Iris pigment epithelial cell (primary cell): ENCODE results near the gene EPB41L4A.

Experiments
- DNase-seq: peaks from one replicate; pipeline ENCODE4 v3.0.0-alpha.2; 2011; ENCODE audit warnings: low read depth

EPB41L4A gene

DNA sequence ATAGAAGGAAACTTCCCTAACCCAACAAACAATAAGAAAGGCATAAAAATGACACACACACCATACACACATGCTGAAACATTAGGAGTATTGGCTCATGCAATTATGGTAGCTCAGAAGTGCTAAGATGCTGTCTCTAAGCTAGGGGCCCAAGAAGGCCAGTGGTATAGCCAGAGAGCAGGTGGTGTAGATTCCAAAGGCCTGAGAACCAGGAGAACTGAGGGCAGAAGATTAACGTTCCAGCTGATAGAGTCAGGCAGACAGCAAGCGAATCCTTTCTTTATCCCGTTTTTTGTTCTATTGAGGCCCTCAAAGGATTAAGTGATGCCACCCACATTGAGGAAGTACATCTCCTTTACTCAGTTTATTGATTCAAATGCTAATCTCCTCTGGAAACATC, 262.9 kb downstream of the EPB41L4A start:
- no peak for DNase-seq

DNA sequence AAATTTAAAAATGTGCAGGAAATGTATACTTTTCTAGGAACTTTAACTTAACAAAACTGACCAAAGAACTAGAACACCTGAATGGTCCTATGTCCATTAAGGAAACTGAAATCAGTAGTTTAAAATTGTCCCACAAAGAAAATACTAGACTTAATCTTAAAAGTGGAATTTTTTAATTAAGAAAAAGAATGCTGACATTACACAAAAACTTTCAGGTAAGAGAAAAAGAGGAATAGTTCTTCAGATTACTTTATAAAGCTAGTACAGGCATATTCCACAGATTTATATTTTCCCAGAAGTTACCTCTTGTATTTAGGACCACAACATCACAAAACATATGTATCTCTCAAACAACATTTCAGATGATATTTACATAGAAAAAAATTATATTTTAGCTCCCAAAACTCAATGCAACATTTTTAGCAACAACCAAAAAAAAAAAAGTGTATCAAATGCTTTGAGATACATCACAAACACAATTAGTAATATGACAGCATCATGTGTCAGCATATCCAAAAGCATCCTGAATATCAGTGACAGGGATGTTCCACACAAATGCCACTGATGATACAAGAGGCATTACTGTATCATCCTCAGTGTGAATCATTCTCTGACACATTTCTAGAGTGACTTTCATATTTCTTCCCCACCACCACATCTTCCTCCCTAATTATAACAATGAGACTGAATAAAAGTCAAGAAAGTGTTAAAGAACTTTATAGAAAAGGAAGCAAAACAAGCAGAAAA, 264.0 kb downstream of the EPB41L4A start:
- DNase-seq: peak; percentile 39

DNA sequence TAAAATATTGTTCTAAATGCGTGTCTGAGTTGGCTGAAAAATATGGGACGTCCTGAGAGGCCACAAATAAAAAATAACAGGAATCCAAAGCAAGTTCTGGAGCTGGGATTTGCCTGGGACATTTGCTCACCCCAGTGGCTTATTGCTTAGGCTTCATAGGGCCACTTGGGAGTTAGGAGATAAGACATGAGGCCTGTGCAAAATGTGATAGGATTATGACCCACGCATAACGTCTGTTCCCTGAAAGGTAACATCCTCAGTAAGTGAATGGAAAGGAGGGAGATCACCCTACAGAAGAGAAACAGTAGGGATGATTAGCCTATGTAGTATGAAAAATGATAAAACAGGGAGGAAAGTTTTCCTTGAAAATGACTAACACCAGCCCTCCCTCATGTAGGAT, 269.4 kb downstream of the EPB41L4A start:
- DNase-seq: no peak

DNA sequence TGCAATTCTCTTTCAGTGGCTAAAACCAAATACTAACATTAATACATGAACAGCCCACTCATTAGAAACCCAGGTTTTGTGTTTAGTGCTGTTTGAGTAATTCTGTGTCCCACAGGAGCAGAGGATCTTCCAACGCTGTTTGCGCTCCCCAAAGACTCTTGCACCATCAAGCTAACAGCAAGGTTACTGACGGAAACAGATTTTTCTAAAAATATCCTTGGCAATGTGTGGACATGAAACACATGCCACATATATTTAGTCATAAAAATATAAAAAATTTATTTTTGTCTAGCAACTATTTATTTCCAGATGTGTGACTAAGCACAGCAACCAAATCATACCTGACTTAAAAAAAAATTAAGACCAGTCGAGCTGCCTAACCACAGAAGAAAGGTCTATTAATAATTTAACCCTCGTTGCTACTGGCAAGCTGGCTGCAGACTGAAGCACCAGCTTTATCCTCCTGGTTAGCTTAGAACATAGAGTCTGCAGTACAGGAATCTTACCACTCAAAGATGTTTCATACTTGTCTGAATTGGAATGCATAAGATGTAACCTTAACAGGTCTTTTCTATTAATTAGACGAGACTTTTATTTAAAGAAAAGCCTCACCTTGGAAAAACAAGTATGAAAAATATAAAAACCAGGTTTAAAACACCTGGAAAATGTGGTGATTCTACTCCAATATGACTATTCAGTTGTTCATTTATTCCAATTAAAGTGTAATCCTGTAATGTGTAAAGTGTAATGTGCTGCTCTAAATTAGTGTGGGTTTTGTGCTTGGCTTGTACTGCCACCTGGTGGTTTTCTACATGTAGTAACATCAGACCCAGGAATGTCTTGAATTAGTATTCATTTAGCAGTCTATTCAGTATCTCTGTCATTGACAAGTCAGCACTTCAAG, 272.5 kb downstream of the EPB41L4A start:
- peak; percentile 93 for DNase-seq

DNA sequence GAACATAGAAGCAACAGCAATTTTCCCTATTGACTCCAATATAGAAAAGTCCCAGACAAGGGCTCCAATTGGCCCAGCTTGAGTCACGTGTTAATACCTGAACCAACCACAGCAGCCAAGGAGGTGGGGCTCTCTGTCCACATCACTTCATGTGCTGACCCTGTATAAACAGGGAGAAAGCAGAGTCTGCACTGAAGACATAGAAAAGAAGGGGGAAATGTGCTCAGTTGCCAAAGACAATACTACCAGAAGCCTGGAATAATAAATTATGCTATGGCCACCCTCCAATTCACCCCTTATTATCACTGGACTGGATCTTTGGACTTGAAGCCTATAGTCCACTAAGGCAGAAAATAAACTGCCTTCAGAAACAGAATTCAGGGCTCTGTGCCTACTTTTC, 275.4 kb downstream of the EPB41L4A start:
- DNase-seq: peak; percentile 14

DNA sequence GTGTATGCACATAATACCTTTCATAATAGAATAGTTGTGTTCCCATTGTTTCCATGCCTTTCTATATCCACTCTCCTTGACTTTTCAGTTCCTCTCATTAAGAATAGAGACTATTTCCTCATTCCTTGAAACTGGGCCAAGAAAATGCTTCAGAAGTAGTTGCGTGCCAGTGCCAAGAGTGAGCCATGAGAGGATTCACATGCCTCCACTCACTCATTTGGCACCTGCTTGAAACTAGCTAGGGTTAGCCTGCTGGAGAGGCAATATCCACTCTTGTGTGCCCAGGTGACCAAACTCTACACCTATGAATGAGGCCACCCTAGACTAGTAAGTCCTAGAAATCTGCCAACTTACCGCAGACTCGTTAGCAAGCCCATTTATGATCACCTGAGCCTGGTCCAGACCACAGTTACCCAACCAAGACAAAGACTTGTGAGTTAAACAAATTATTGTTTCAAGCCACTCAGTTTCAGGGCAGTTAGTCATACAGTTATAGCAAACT, 276.3 kb downstream of the EPB41L4A start:
- peak; percentile 63 for DNase-seq

DNA sequence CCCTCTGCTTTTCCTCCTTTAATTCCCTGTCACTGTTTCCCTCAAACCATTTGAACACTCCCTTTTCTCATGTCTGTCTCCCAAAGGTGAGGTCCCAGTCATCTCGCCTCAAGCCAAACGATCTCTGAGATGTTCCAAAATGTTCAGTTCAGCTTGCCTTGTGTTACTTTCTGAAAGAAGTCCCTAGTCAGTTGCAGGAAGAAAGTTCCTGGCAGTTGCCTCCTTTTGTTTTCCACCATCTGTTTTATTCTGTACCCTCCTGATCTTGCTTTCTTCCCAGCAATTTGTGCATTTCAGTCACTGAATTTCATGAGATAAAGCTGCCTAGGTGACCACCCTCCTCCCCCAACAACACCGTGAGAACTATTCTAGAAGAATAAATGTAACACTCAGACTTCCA, 277.5 kb downstream of the EPB41L4A start:
- no peak for DNase-seq

DNA sequence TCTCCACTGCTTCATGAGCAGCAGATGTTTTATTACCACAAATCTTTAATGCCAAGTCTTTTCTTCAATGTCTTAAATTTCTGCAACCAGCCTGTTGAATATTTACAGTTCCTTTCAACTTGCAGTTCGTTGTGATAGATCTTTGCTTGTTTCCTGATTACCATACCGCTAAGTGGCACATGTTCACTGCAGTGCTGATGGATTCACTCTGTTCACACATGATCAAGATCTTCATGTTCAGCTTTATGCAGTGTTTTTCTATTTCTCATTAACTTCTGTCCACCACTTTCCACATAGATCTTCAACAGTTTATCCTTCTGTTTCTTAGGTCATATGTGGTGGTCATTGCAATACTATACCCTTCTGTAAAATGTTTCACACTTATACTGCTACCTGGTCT, 280.6 kb downstream of the EPB41L4A start:
- no peak for DNase-seq

DNA sequence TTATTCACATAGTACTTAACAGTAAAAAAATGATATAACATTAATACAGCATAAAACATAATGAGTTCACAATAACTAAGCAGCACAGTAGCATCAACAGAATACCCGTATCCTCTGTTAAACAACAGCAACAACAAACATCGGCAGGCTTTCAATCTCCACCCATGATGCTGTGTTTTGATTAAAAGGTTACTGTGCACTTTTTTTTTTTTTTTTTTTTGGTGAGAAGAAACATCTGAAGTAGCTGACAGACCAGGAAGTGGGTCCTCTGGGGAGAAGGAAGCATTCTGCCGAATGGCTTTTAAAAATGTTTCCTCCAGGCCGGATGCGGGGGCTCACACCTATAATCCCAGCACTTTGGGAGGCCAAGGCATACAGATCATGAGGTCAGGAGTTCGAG, 282.3 kb downstream of the EPB41L4A start:
- no peak for DNase-seq

DNA sequence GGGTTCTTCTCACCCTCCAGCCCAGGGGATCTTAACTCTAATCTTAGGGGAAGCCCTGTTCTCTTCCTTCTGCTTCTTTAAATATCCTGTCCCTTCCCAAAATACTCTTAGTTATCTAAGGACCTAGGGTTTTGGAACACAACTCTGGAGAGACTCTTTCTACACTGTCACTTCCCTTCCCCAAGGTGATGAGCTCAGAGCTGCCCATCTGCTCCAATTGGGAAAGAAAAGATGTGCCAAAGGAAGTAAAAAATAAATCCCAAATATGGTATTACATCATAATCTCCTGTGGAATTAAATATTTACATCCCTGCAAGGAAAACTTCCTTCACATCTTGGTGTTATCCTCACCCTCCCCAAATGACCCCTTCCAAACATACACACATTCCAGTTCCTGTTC, 291.2 kb downstream of the EPB41L4A start:
- DNase-seq: no peak

DNA sequence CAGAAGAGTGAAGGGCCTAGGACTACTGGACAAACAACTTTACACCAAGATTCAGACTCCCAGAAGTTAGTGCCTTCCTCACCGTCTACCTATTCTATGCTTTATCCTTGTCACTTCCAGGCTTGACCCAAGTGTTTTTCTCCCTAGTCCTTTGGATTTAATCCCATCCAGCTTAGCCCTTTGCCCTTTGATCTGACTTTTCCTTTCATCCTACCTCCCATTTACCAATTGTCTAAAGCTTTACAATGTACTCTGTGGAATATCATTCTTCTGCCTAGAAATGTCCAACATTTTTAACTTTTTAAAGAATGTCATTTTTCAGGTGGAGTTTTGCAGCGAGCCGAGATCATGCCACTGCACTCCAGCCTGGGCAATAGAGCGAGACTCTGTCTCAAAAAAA, 292.1 kb downstream of the EPB41L4A start:
- DNase-seq: no peak

DNA sequence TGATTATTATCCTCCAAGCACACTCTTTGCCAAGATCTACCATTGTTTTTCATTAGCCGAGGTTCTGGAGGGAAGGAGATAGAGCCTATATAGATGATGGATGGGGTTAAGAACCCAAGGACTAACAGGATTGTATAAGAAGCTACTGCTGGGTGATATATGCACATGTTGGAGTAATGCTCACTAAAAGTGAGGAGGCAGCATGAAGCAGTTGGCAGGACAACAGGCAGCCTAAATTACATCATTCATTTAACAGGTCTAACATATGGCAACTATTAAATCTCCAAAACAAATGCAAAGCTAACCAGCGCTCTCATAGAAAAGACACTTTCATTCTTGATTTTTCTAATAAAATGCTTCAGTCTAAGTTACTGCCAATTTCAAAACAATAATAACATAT, 293.2 kb downstream of the EPB41L4A start:
- DNase-seq: no peak

DNA sequence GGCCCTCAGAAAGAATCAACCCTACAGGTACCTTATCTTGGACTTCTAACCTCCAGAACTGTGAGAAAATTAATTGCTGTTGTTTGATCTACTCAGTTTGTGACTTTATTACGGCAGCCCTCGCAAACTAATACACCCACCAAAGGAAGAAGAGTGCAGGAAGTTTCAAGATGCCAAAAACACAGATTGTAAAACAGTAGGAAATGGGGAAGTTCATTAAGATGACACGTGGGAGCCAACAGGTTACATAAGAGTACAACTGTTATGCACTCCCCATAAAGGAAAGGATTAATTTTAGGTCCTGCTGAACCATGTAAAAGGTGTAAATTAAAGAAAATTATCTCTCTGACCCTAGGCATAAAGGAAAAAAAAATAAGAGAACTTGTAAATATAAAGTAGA, 294.3 kb downstream of the EPB41L4A start:
- no peak for DNase-seq

DNA sequence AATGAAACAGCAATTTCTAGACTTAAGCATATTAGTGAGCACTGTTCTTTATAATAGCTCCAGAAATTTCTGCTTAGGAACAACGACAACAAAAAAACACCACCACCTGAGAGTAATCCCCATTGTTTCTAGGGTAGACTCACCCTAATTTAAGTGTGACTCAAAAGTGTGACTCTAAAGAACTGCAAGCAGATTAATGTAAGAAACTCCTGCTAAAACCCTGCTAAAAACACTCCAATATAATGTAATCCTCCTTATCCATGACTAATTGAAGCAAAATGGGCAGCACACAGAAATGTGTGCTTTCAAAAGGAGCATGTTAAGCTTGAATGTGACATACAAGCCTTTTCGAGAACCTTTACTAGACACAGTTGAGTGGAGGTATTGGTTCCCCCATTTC, 296.0 kb downstream of the EPB41L4A start:
- no peak for DNase-seq

DNA sequence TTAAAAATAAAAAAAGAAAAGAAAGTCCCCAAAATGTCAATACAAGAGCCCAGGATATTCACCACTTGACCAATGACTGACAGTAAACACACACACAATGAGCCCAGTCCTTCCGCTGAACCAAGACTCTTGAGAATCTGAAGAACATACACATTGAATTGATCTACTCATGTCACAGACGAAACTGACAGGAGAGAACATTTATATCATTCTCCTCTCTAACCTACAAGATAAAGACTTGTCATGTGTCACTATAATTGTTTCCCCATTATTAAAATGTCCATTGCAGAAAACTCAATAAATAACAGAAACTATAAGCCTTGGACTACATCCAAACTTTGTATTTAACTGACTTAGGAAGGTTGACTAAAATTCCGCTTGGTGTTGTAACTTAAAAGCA, 296.7 kb downstream of the EPB41L4A start:
- no peak for DNase-seq

DNA sequence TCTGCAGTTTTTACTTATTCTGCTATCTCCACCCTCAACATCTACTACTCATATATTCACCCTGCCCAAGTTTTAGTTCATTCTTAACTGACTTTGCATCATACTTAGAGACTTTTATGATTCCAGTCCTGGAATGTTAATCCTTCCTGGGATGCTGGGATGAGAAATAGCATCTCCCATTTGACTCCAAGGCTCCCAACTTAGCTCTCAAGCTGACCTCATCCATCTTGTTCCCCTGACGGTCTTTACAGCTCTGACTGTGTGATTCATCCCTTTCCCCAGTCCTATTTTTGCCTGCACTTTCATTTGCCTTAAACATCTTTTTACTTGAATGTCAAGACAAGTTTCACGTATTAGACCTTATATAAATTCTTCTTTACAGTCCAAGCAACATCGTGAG, 297.8 kb downstream of the EPB41L4A start:
- DNase-seq: no peak

DNA sequence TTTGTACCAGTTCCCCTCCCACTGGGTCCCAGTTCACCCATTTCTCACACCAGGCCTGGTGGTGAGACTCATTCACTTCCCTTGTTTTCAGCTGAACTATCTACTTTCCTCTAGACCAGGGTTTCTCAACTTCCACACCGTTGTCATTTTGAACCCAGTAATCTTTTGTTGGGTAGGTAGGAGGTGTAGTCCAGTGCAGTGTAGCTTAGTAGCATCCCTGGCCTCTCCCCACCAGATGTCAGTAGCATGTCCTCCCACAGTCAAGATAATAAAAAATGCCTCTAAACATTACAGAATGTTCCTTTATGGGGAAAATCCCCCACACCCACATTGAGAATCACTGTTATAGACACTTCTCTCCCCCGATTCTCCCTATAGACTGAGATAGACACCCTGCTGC, 299.1 kb downstream of the EPB41L4A start:
- DNase-seq: no peak

DNA sequence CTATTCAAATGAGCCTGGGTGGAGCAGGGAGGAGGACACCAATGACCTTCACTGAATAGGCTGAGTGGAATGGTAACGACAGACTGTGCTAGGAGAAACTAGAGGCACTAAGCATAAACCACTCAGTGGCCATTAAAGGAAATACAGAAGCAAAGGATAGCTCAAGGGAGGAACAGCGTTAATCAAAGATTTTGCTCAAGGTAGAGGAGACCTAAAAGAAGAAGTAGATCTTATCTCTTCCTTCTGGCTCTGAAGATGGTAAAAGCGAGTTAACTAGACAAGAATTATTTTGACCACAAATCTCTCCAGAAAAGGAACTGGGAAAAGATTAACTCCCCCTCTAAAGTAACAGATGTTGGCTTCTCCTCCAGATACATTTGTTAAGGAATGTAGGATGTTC, 299.6 kb downstream of the EPB41L4A start:
- DNase-seq: no peak

DNA sequence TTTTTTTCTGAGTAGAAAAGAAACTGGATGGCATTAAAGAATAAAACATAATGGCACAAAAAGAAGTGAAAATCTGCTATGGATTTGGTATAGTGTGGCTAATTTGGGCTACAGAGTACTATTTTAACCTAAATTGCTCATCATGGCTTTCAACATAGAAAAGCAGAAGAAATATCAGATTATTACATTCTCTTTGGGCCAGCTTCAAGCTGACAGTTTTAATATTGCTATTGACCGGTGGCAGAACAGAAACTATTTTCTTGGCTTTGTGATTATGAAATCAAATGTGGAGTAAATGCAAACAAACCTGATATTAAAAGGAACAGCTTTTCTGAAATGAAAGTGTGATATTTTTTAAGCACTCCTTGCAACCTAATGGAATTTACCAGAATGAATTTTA, 301.5 kb downstream of the EPB41L4A start:
- DNase-seq: no peak

DNA sequence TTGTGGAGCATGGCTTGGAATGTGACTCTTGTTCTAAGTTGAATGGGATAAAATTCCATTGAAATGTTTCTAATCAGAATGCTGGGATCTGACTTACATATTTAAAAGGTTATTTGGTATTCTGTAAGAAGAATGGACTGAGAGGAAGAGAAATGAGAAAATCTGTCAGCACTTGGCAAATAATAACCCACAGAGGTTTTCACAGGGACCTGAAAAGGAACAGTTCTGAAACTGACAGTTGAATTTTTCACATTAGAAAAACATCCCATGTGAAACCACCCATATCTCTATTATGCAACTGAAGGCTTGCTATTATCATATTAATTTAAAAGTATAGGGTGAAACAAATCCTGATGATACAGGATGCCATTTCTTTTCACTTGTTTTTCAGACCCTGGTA, 302.7 kb downstream of the EPB41L4A start:
- no peak for DNase-seq

DNA sequence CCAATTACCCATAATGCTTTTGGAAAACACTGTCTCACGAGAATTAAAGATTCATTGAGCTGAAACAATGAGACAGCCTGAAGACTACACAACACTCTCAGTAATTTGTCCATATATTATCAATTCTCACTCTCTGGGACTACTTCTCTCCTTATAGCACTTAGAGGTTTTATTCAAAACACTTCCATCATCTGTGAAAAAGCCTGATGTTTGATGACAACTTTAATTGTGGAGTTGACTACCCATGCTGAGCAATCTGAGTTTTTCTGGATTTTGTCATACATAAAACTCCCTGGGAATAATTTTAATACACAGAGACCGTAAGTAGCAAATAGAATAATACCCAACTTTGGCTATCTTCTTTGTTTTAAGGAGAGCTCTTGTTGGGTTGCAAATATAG, 305.5 kb downstream of the EPB41L4A start:
- no peak for DNase-seq
